ENCODE results near the gene CELSR2.
"Not testable (repeated sequence)": the region's sequence is repeated elsewhere in the genome, so short reads cannot be mapped to it uniquely, and the experiment has no call there.

CELSR2 gene

DNA sequence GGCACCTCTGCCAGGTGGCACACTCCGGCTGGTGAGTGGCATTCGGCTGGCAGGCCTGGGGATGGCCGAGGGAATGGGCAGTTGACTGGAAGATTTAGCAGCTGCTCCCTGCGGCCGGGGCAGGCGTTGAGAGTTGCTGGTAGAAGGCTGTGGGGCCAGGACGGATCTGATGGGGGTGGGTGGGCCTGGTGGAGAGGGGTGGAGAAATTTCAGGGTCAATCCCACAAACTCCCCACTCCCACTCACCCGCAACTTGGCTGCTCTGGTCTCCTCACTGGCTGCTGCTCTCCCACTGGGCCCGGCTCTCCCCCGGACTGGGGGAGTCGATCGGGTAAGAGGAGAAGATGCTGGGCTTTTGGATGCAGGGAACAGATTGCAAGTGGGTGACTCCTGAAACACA, 31.5 kb downstream of the CELSR2 start:
- no peak overlapping the region for H3K27ac ChIP-seq
- TF ChIP-seq ZFX (IDR thresholded peaks at IDR 0.05; ENCODE audit: borderline replicate concordance) = no peak
- TF ChIP-seq, protein P1, sequence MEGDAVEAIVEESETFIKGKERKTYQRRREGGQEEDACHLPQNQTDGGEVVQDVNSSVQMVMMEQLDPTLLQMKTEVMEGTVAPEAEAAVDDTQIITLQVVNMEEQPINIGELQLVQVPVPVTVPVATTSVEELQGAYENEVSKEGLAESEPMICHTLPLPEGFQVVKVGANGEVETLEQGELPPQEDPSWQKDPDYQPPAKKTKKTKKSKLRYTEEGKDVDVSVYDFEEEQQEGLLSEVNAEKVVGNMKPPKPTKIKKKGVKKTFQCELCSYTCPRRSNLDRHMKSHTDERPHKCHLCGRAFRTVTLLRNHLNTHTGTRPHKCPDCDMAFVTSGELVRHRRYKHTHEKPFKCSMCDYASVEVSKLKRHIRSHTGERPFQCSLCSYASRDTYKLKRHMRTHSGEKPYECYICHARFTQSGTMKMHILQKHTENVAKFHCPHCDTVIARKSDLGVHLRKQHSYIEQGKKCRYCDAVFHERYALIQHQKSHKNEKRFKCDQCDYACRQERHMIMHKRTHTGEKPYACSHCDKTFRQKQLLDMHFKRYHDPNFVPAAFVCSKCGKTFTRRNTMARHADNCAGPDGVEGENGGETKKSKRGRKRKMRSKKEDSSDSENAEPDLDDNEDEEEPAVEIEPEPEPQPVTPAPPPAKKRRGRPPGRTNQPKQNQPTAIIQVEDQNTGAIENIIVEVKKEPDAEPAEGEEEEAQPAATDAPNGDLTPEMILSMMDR (IDR thresholded peaks at IDR 0.05) = no peak

DNA sequence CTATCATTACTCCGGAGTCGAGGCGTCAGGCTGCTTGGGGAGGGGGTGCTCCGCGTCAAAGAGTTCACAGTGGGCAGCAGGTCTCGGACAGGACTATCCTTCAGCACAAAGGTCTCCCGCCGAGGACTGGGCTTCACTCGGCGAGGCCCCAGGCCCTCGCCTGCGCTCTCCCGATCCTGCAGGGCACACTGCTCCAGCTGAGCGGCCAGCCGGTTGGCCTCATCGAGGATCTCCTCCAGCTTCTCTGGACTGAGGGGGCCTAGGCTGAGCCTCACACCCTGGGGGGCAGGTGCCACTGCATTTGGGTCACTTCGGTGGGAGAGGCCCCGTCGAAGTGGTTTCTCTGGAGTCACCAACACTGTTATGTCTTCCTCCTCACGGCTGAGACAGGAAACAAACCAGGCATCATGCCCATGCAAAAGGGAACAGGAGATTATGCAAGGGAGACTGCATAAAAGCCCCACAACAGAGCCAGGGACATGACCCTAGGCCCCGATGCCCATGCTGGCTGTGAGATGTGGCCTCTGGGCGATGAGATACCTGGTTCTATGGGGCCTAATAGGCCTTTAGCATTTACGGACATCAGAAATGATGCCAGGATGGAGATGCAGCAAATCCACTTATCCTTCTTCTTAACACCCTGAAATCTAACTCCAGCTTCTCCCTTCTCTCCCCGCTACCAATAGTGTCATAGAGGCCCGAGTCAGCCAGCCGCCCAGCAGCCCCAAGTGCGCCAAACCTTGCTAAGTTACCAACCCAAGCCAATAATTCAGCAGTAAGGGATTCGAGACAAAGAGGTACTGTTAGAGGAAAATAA, 32.5 kb downstream of the CELSR2 start:
- H3K27ac ChIP-seq = peak overlapping the region; percentile 85

DNA sequence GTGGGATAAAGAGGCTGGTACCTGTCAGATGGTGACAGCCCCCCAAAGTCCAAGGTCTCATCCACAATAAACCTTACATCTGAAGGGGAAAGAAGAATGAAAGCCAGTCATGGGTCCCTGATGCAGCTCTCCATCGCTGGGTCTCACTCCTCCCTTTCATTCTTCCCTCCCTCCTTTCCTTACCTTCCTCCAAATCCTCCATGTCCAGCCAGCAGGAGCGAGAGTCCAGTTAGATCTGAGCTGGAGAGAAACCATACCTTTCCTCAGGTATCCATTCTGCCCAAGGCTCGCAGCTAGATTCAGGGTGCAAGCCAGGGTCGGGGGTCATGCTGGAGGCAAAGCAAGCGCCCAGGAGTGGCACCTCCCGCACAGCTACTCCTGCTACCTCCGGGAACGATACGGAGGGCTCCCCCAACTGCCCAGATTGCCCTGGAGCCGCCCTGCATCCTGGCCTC, 33.2 kb downstream of the CELSR2 start:
- peak overlapping the region; percentile 85 for H3K27ac ChIP-seq
- TF ChIP-seq ZFX (IDR thresholded peaks at IDR 0.05; ENCODE audit: borderline replicate concordance) = no peak
- TF ChIP-seq, protein P1 (IDR thresholded peaks at IDR 0.05) = no peak

More for the DNA sequence above, 32.5 kb downstream of the CELSR2 start:
- TF ChIP-seq ZFX (IDR thresholded peaks at IDR 0.05; ENCODE audit: borderline replicate concordance) = no peak
- TF ChIP-seq, protein P1 (IDR thresholded peaks at IDR 0.05) = no peak

DNA sequence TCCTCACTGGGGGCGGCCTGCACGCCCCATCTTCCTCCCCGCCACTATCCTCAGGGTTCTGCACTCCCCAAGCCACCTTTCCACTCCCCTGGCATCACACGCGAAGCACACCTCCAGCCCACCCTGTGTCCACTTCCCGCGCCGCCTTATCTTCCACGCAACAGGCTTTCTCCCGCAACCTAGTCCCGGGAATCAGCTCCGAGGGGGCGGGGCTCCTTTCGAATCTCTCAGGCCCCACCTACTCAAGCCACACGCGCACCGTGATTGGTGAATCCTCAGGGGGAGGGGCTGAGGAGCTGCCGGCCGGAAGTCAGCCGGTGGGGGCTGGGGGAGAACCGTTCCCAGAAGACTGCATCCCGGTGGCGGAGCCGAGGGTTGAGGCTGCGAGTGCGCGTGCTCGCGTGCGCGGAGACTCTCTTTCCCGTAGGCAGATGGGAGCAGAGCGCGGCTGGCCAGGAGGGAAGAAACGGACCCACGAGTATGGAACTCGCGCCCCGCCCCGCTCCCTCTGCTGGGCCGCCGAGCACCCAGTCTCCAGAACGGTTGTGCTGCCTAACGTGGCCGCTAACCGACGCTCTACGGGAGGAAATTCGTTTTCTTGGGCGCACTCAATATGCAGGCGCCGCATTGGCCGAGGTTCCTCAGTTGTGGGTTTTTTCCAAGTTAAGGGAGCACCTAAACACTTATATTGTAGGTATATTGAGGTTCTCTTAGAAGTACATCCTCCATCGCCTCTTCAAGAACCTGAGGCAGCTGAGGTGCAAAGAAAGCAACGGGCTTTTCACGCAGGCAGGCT, 33.8 kb downstream of the CELSR2 start, which contains the start of gene PSRC1:
Gene PSRC1 (minus strand): TSS at position 194 of the 796 bp plus-strand sequence.
- H3K27ac ChIP-seq = peak within 1 kb of the TSS; percentile 85
- TF ChIP-seq ZFX (IDR thresholded peaks at IDR 0.05; ENCODE audit: borderline replicate concordance) = no peak
- TF ChIP-seq, protein P1 (IDR thresholded peaks at IDR 0.05) = peak; percentile 21

DNA sequence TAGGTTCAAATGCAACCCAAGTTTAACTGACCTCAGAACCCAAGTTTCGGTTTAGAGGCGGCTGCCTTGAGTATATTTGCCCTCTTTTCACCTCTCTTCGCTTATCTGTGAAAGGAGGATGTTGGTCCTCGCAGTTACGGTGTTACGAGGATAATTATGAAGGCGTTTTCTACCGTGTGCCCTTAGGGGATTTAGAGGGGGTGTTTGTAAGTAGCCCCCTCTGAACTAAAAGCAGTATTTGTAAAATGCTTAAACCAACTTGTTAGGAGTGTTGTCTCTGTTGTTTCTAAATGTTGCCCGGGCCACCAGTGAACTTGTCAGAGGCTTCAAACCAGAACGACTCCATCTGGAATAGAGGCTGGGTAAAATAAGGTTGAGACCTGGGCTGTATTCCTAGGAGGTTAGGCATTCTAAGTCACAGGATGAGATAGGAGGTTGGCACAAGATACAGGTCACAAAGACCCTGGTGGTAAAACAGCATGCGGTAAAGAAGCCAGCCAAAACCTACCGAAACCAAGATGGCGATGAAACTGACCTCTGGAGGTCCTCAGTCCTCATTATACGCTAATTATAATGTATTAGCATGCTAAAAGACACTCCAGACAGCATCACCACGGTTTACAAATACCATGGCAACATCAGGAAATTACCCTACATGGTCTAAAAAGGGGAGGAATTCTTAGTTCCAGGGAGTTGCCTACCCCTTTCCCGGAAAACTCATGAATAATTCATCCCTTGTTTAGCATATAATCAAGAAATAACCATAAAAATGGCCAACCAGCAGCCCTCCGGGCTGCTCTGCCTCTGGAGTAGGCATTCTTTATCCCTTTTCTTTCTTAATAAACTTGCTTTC, 34.6 kb downstream of the CELSR2 start:
- H3K27ac ChIP-seq = peak overlapping the region; percentile 85
- TF ChIP-seq ZFX (IDR thresholded peaks at IDR 0.05; ENCODE audit: borderline replicate concordance) = no peak
- TF ChIP-seq, protein P1 (IDR thresholded peaks at IDR 0.05) = no peak

DNA sequence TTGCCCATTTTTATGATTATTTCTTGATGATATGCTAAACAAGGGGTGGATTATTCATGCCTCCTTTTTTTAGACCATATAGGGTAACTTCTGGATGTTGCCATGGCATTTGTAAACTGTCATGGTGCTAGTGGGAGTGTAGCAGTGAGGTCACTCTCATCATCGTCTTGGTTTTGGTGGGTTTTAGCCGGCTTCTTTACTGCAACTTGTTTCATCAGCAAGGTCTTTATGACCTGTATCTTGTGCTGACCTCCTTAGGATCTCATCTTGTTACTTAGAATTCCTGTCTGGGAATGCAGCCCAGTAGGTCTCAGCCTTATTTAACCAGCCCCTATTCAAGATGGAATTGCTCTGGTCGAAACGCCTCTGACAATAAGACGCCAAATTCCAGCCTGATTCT, 37.4 kb downstream of the CELSR2 start:
- not testable (repeated sequence) for H3K27ac ChIP-seq

DNA sequence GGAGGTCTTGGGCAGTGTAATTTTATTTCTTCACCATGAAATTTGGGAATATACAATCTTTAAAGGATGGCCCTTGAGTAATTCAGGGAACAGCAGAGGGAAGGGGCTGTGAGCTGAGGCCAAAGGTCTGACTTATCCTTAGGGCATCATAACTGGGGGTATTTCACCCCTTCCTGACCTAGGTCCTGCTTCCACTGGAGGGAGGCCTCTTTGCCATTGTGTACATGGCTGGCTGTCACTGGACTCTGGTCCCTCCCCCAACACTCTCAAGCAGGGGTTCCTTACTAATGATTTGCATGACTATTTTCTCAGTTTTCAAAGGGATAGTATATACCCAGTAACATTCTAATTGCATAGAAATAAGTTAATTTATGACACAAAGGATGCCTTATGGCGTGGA, 40.8 kb downstream of the CELSR2 start:
- no peak overlapping the region for H3K27ac ChIP-seq
- TF ChIP-seq ZFX (IDR thresholded peaks at IDR 0.05; ENCODE audit: borderline replicate concordance) = no peak
- TF ChIP-seq, protein P1 (IDR thresholded peaks at IDR 0.05) = no peak
